GM10266 (cell line): ENCODE measurements around the gene LAMB2.
A peak's percentile ranks its signal among the peaks of the same experiment; 100 is the strongest.

ENCODE experiments used
- DNase-seq: peaks from one replicate; pipeline ENCODE4 v3.0.0; 2012; ENCODE audit errors: extremely low spot score
- CTCF ChIP-seq: IDR thresholded peaks from 2 replicates; pipeline ENCODE4 v1.5.1; 2012; ENCODE audit warnings: mild to moderate bottlenecking, low read depth; ENCODE audit not compliant: control insufficient read depth, insufficient read depth; ENCODE audit errors: missing control alignments

The LAMB2 gene

GRCh38 chr3:49173116-49173791 lies 40.4 kb upstream of the LAMB2 start:
- no peak for TF ChIP-seq CTCF
- DNase-seq, result no peak

DNA sequence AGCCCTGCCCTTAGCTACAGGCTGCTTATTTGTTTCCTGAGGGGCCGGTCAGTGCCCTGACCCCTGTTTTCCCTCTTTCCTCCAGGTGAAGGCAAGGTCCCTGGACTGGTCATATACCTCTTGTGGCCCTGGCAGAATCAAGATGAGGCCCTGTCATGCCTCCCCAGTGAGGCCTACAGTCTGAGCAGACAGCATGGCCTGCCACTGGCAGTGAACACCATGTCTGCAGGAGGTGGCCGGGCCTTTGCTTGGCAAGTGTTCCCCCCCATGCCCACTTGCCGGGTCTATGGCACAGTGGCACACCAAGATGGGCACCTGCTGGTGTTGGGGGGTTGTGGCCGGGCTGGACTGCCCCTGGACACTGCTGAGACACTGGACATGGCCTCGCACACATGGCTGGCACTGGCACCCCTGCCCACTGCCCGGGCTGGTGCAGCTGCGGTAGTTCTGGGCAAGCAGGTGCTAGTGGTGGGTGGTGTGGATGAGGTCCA lies 39.7 kb upstream of the LAMB2 start:
- DNase-seq, result no peak
- TF ChIP-seq CTCF, result no peak

GRCh38 chr3:49171775-49172500 lies 39.1 kb upstream of the LAMB2 start:
- DNase-seq, result no peak
- TF ChIP-seq CTCF, result no peak

- TF ChIP-seq CTCF, result peak; percentile 90
- peak; percentile 93 for DNase-seq
Observed at GRCh38 chr3:49171119-49171774, 38.4 kb upstream of the LAMB2 start, which contains the start of gene KLHDC8B. Gene KLHDC8B (plus strand): TSS chr3:49171598. CDS start chr3:49172770, 1,172 bp downstream.

GRCh38 chr3:49170744-49171118 lies 37.9 kb upstream of the LAMB2 start:
- no peak for DNase-seq
- TF ChIP-seq CTCF, result no peak

DNA sequence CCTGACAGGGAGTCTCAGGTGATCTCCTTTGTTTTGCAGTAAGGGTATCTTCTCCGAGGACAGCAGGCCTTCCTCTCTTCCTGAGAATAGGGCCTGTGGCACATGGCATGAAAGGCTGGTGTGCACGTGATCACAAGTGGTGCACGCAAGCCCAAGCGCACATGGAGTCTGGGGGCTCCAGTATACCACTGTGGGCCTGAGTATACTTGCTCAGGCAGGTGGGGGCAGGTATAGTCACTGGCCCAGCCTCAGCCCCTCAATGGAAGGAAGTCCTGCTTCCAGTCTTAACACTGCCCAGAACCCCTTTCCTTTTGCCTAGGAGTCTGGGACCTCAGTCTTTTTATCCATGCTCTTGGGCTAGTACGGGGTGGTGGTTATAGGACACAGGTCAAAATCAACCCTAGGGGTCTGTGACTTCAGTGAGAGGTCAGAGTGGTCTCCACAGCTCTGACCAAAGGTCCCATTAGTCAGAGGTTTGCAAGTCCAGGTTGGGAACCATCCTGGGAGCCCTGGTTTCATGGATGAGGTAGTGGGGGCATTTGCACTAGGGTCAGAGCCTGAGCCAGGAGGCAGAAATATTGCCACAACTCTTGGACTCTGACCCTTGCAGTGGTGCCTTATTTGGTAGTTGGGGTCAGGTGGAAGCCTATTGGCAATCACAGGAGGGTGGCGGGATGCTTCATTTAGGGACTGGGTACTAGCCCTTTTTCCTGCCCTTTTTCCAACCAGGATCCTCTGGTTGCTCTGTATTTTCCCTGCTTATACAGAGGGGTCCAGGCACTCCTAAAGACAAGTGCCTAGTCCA lies 34.1 kb upstream of the LAMB2 start:
- TF ChIP-seq CTCF, result no peak
- DNase-seq, result no peak
